ES-I3 (cell line): Measurements from ENCODE around the gene LNPK.
"Not testable (repeated sequence)": the region's sequence is repeated elsewhere in the genome, so short reads cannot be mapped to it uniquely, and the experiment has no call there.

Experiments
- H3K36me3 ChIP-seq: 2 replicates; pipeline ENCODE4 v1.6.1; 2013; ENCODE audit warnings: mild to moderate bottlenecking, low read length, control low read depth, moderate library complexity; ENCODE audit not compliant: insufficient read depth
- H3K4me1 ChIP-seq: 2 replicates; pipeline ENCODE4 v1.6.1; 2013; ENCODE audit warnings: mild to moderate bottlenecking, control low read depth, low read length; ENCODE audit not compliant: insufficient read depth
- H3K9ac ChIP-seq: 2 replicates; pipeline ENCODE4 v1.6.1; 2013; ENCODE audit warnings: low read depth, mild to moderate bottlenecking, low read length, moderate library complexity
- H3K9me3 ChIP-seq: 2 replicates; pipeline ENCODE4 v1.6.1; 2013; ENCODE audit warnings: mild to moderate bottlenecking, low read length, moderate library complexity; ENCODE audit not compliant: control insufficient read depth, insufficient read depth

The LNPK gene

DNA sequence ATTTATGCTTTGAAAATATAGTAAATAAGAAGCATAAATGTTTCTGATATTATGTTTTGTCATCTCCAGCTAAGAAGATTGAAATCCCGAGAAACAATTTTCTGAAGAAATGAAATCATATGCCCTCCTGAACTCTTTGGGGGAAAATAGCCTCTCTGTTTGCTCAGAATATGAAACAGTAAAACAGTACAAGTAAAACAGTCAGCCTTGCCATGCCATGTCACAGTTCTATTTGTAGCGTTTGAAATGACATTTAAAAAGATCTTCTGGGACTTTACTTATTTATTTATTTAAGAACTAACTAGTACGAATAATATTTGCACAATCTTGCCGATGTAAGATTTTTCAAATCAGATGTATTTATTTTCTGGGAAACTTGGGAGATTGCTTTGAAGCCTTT is 98.0 kb downstream of the LNPK start:
- Histone ChIP-seq H3K36me3 (no peaks in the 10 kb centered on the region), H3K4me1 (no peaks in the 10 kb centered on the region), H3K9me3 (no peaks in the 10 kb centered on the region), H3K9ac (no peak overlapping the region)

DNA sequence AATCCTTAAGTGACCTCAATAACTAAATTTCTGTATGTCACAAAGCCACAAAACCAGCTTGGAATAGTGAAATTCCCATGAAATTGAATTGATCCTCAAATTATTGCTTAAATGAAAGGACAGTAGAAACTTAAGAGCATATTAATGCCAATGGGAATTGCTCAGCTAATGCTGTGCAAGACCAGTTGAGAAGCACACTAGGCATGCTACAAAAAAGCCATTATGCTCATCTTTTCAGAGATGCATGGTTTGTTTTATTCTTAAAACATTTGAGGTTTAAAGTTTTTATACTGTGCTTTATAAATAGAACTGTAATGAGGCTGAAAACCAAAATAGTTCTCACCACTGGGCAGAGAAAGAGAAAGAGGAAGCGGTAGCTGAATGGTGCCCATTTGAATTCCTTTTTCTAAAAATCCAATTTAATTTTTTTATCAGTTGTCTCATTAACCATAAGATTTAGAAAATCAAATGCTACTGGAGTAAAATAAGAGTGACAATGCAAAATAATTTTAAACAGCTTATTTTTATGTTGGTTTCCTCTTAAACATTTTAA is 98.6 kb downstream of the LNPK start:
- no peaks in the 10 kb centered on the region for H3K36me3 ChIP-seq
- no peak overlapping the region for H3K9ac ChIP-seq
- H3K4me1 ChIP-seq: no peaks in the 10 kb centered on the region
- H3K9me3 ChIP-seq: no peaks in the 10 kb centered on the region

DNA sequence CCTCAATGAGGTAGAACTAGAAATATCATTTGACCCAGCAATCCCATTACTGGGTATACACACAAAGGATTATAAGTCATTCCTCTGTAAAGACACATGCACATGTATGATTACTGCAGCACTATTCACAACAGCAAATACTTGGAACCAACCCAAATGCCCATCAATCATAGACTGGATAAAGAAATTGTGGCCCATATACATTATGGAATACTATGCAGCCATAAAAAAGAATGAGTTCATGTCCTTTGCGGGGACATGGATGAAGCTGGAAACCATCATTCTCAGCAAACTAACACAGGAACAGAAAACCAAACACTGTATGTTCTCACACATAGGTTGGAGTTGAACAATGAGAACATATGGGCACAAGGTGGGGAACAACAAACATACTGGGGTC is 106.1 kb downstream of the LNPK start:
- H3K9me3 ChIP-seq, H3K4me1 ChIP-seq, H3K9ac ChIP-seq, H3K36me3 ChIP-seq: not testable (repeated sequence)

DNA sequence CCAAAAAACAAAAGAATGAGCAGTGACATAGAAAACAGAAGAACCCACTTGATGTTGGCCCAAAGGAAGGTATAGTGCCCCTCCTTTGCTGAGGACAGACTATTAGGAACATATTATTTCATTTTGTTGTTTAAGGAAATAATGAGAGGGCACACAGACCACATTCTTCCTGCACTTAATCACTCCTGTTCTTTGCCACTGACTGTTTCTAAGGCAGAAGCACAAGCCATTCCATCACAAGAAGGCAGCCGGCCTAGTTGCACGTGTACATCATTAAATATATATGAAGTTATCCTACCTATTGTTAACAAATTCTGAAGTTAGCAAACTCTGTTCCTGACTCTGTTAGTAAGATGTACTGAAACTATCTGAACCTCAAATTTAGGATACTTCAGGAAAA is 110.0 kb downstream of the LNPK start:
- Histone ChIP-seq H3K9me3 (no peaks in the 10 kb centered on the region), H3K36me3 (no peaks in the 10 kb centered on the region), H3K4me1 (no peaks in the 10 kb centered on the region), H3K9ac (no peak overlapping the region)

DNA sequence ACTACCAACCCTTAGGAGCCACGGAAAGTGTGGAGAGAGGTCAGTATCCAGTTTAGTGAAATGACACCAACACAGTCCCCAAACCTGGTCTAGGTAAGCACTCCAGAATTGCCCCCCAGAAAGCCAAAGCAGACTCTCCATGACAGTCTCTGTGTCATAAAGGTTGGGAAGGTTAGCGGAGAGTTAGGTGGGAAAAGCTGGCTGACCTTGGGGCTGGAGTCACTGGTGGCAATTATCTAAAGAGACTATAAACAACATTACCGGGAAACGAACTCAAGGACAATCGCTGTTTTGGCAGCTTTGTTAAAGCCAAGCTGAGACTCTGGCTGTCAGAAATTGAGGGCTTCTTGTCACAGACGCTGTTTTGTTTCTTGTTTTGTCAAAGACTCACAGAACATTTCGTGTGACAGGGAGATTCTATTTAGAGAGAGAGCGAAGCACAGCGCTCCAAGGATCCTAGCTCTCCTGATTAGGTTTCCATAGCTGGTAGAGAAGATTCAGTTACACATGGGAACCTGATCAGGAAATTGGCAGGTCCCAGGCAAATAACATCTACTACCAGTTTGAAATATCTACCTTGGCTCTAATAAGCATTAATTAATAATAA is 111.3 kb downstream of the LNPK start:
- Histone ChIP-seq H3K9me3 (no peaks in the 10 kb centered on the region), H3K36me3 (no peaks in the 10 kb centered on the region), H3K4me1 (no peaks in the 10 kb centered on the region), H3K9ac (no peak overlapping the region)

DNA sequence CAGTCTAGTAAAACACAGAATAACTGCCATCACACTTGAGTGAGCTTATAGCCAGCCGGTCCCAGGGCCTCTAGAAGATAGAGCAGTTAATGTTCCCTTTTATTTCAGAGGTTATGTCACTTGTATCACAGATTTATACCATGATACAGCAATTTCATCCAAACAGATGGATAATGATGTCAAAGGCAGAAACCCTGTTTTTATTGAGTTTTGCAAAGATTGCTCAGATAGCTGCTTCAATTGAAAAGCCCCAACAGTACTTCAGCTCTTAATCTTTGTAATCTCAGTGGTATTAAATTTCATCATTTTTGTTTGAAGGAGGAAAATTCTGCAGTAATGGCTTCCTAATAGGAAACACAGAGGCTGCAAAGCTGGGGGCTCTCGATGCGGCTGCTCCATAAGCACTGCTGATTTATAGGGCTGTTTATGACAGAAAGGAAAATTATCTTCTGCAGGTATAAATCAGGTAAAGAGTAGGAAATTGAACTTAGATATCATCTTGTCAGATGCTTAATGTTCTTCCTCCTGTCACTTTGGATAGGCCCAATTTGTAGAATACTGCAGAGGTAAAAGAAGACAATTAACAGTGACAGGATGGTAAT is 112.3 kb downstream of the LNPK start:
- H3K9ac ChIP-seq: no peak overlapping the region
- no peaks in the 10 kb centered on the region for H3K9me3 ChIP-seq
- H3K36me3 ChIP-seq: no peaks in the 10 kb centered on the region
- no peaks in the 10 kb centered on the region for H3K4me1 ChIP-seq

DNA sequence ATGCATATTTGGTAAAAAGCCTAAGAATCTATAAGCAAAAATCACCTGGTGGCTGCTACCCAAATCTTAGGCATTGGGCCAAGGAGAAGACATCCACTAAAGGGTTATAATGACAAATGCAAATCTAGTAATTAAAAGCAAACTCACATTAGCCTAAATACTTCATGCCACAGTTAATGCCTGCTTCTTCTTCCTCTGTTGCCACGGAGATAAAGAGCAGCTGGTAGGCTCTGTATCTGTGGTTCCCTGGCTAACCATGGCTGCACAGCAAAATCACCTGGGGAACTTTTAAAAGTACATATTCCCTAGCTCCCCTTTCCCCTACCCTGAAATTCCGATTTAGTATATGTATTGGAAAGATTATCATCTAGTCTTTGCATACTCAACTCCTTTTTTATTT is 114.3 kb downstream of the LNPK start:
- Histone ChIP-seq H3K4me1 (peaks cover 10% of the 10 kb centered on the region), H3K36me3 (no peaks in the 10 kb centered on the region), H3K9ac (no peak overlapping the region), H3K9me3 (no peaks in the 10 kb centered on the region)

DNA sequence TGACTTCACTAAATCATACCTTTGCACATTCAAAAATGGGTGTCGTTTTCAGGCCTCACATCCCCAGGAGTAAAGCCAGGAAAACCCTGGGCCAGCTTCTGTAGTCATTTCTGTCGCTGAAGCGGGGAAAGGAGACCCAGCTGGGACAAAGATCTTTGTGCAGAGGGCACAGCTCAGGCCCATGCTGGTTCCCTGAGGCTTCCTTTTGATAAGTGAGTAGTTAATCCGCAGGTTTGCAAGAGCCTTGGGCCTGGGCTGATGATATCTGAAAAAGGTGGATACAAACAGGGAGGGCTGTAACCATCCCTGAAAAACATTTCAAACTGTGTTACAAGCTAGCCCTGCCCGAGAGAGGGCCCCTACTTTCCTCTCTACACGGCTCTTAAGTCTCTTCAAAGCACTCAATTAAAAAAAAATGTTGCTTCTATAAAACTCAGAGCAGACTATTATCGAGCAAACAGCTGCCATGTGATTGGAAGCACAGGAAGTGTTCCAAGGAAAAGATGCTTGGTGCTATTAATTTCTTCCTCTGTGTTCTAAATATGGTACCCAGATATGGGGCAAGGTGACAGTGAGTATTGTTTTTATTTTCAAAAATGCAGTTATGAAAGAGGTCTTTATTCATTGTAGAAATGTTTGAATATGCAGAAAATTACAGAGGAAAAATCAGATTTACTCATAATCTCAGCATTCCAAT is 117.2 kb downstream of the LNPK start:
- Histone ChIP-seq H3K9me3 (no peaks in the 10 kb centered on the region), H3K4me1 (peaks cover 10% of the 10 kb centered on the region)

DNA sequence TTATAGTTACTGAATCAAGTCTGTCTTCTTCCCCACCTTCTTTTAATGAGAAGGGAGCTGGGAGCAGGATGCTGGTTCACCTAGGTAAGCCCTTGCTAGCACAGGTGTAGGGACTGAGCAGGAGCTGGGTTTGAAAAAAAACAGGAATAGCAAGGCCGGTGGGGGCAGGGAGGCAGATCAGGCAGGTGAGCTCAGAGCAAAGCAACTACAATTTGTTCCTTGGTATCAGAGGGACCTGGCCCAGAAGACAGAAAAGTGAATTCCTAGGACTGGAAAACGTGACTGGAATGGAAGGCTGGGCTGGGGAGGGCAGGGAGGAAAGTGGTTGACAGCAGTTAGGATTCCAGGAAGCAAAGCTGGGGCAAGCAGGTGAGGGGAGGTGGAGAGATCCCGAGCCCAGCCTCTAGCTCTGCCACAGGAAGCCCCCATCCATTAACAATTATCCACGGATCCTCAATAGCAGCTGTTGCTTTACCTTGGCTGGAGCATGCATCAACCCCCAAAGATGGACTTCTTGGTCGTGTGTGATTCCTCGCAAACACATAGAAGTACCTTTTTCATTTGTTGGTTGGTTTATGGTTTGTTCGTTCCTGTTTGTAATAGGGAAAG is 118.4 kb downstream of the LNPK start:
- Histone ChIP-seq H3K9me3 (no peaks in the 10 kb centered on the region), H3K36me3 (no peaks in the 10 kb centered on the region)

More for the DNA sequence above, 117.2 kb downstream of the LNPK start:
- Histone ChIP-seq H3K9ac (no peak overlapping the region), H3K36me3 (no peaks in the 10 kb centered on the region)

DNA sequence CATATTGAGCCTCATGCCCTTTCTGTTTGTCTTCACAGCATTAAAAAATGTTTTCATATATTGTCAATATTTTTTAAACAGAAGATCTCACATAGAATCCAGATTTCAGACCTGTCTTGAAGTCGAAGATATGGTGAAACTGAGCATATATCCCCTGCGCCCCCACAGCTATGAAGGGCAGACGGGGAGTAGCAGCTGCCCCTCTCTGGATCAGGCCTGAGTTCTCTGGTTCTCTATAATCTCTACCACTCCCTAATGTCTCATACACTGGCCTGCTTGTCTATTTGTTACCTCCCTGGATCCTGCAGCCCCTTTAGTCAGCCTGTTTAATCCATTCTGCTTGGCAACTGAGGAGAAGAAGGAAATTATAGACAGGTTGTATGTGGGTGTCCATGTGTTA is 122.4 kb downstream of the LNPK start:
- no peak overlapping the region for H3K9ac ChIP-seq
- peaks cover 9% of the 10 kb centered on the region for H3K4me1 ChIP-seq
- no peaks in the 10 kb centered on the region for H3K36me3 ChIP-seq
- H3K9me3 ChIP-seq: no peaks in the 10 kb centered on the region

More for the DNA sequence above, 118.4 kb downstream of the LNPK start:
- no peak overlapping the region for H3K9ac ChIP-seq
- peaks cover 10% of the 10 kb centered on the region for H3K4me1 ChIP-seq

DNA sequence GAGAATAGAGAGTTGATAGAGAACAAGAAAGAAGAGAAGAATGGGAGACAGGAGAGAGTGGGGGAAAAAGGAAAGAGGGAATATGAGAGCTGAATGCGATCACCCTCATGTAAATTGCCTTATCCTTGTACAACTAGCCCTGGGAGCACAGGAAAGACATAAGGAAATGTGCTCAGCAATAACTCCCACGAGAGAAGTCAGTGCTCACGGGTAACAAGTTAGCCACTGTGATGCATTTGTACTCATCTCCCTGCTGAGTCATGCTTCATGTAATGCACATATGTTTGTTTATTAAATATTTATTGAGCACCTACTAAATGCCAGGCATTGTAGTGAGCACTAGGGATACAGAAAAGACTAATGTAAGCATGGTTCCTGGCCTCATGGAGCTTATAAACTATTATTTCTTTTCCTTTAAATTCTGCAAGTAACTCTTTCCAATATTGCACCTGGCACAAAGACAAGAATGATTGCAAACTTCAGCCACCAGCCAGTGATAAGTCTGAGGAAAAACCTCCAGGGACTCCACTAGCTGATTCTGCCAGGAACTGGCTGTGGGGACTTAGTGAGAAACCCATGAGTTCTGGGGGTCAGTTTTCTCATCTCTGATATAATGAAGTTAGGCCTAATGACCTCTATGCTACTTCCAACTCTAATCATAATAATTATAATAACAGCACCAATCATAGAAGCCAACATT is 124.1 kb downstream of the LNPK start:
- Histone ChIP-seq H3K36me3 (no peaks in the 10 kb centered on the region), H3K4me1 (no peaks in the 10 kb centered on the region), H3K9me3 (no peaks in the 10 kb centered on the region), H3K9ac (no peak overlapping the region)

DNA sequence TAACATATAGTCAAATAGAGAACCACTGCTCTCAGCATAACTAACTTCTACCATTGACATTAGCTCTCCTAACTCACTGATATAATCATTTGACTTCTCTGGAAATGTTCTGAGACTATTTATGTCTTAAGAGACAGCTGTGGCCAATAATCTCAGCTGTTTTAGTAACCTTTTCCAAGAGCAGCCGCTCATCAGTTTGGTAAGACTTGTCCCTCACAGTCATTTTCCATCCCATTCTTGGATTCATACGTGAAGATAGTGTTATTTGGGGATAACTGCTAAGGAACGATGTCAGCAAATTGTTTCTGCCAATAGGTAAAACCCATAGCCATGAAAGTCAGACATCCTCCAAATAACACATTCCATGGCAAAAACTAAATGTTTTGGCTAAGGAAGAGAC is 127.8 kb downstream of the LNPK start:
- no peak overlapping the region for H3K9ac ChIP-seq
- no peaks in the 10 kb centered on the region for H3K9me3 ChIP-seq
- H3K36me3 ChIP-seq: no peaks in the 10 kb centered on the region
- no peaks in the 10 kb centered on the region for H3K4me1 ChIP-seq
